CD8-positive, alpha-beta memory T cell (primary cell): ENCODE measurements around the gene NDUFA6. TPM values are rescaled to one million over a fixed set of nuclear protein-coding genes. Genes with fewer than 3 reads are reported as not detected.
A peak's percentile ranks its signal among the peaks of the same experiment; 100 is the strongest.
"Not testable (repeated sequence)": the region's sequence is repeated elsewhere in the genome, so short reads cannot be mapped to it uniquely, and the experiment has no call there.

Experiments used
- CTCF ChIA-PET: fragments of 350-600 bp; sonication (Branson Sonifier 250); formaldehyde crosslinking; loops from one replicate; lab custom pipeline; 2021; ENCODE audit warnings: antibody characterized with exemption; lab: Charles Lee
- POLR2A ChIA-PET: fragments of 350-600 bp; sonication (Branson Sonifier 250); formaldehyde crosslinking; loops from one replicate; lab custom pipeline; 2021; ENCODE audit warnings: antibody characterized with exemption; lab: Charles Lee
- DNase-seq, 5 donors: peaks; one replicate each; pipeline versions ENCODE4 v3.0.0 to v3.0.0-alpha.2; 2020 to 2022; ENCODE audit warnings: mixed read lengths in 1 of 5
- H3K27ac ChIP-seq: one replicate; pipeline ENCODE4 v1.7.0; 2013; ENCODE audit warnings: low read depth, mild to moderate bottlenecking, low read length, moderate library complexity
- H3K27me3 ChIP-seq: 2 replicates; pipeline ENCODE4 v1.7.0; 2013; ENCODE audit warnings: low read length, mild to moderate bottlenecking; ENCODE audit not compliant: insufficient read depth, poor library complexity, severe bottlenecking
- H3K36me3 ChIP-seq: 2 replicates; pipeline ENCODE4 v1.7.0; 2013; ENCODE audit warnings: mild to moderate bottlenecking, low read length, moderate library complexity; ENCODE audit not compliant: insufficient read depth
- H3K4me1 ChIP-seq: 2 replicates; pipeline ENCODE4 v1.7.0; 2013; ENCODE audit warnings: mild to moderate bottlenecking, low read length, moderate library complexity; ENCODE audit not compliant: insufficient read depth
- H3K4me3 ChIP-seq: 2 replicates; pipeline ENCODE4 v1.7.0; 2013; ENCODE audit warnings: mild to moderate bottlenecking, low read length
- H3K9me3 ChIP-seq: 2 replicates; pipeline ENCODE4 v1.7.0; 2013; ENCODE audit warnings: mild to moderate bottlenecking, low read length
- H3K27ac Mint-ChIP-seq, 8 donors: one replicate each; pipeline ENCODE4 v1.8.0; 2020 to 2021; ENCODE audit warnings: mixed read lengths in 8 of 8, mild to moderate bottlenecking in 6 of 8, inconsistent platforms in 3 of 8, moderate library complexity in 3 of 8
- H3K27me3 Mint-ChIP-seq, 2 donors: one replicate each; pipeline ENCODE4 v1.8.0; 2020 to 2021; ENCODE audit warnings: mixed read lengths in 2 of 2, mild to moderate bottlenecking in 1 of 2, moderate library complexity in 1 of 2
- H3K36me3 Mint-ChIP-seq, 3 donors: one replicate each; pipeline ENCODE4 v1.8.0; 2020 to 2021; ENCODE audit warnings: mixed read lengths in 3 of 3, inconsistent platforms in 1 of 3, mild to moderate bottlenecking in 1 of 3
- H3K4me1 Mint-ChIP-seq, 3 donors: one replicate each; pipeline ENCODE4 v1.8.0; 2020 to 2021; ENCODE audit warnings: mixed read lengths in 3 of 3, inconsistent platforms in 1 of 3, mild to moderate bottlenecking in 1 of 3
- H3K4me3 Mint-ChIP-seq, 7 donors: one replicate each; pipeline ENCODE4 v1.8.0; 2020 to 2021; ENCODE audit warnings: mixed read lengths in 7 of 7, mild to moderate bottlenecking in 6 of 7, moderate library complexity in 4 of 7, inconsistent platforms in 2 of 7
- H3K9me3 Mint-ChIP-seq, 5 donors: one replicate each; pipeline ENCODE4 v1.8.0; 2020 to 2022; ENCODE audit warnings: mixed read lengths in 5 of 5, mild to moderate bottlenecking in 3 of 5, moderate library complexity in 2 of 5, inconsistent platforms in 1 of 5
- polyA plus RNA-seq: library from polyadenylated mRNA; unstranded; fragments of 300-500 nt; fragmentation: Illumina TruSeq; gene quantifications from one replicate; pipeline ENCODE4 v1.2.3, GENCODE V29; 2021
- total RNA-seq, 2 experiments: library from RNA; stranded (reverse); gene quantifications; one replicate each; pipeline ENCODE4 v1.2.3, GENCODE V29; 2021

The NDUFA6 gene
- total and polyA plus RNA-seq, 3 experiments from 2014 or later = 106 to 140 (median 126) TPM

GRCh38 chr22:42104332-42104860 is 13.8 kb upstream of the NDUFA6 start:
- CTCF ChIA-PET = interaction anchor here (1.1 kb wide), 1 partner anchor 13 kb away, joined by 3 read pairs; no protein-coding TSS in a partner anchor
- not testable (repeated sequence) for H3K36me3 ChIP-seq

GRCh38 chr22:42101199-42101598 is 10.6 kb upstream of the NDUFA6 start:
- no peaks in the 10 kb centered on the region for H3K27me3 ChIP-seq
- H3K27ac ChIP-seq = no peak overlapping the region
- H3K36me3 ChIP-seq = no peaks in the 10 kb centered on the region
- Mint-ChIP-seq H3K27me3 (no peaks in the 10 kb centered on the region), H3K9me3 (peaks cover 8 to 43% (median 39%) of the 10 kb centered on the region in 5 donors), H3K36me3 (peaks cover 6 to 45% (median 30%) of the 10 kb centered on the region in 3 donors), H3K4me3 (no peak overlapping the region), H3K4me1 (no peaks in the 10 kb centered on the region), H3K27ac (no peak overlapping the region)
- DNase-seq = no peak
- ChIA-PET CTCF (interaction anchor here (0.7 to 4.3 kb wide), 2 partner anchors 10 to 510 kb away, joined by 3 to 22 read pairs; partner anchors contain the start of gene NDUFA6), POLR2A (interaction anchor here (0.6 kb wide), 1 partner anchor 30 kb away, joined by 5 read pairs; no protein-coding TSS in a partner anchor)
- no peaks in the 10 kb centered on the region for H3K4me1 ChIP-seq
- H3K9me3 ChIP-seq = peaks cover 11% of the 10 kb centered on the region
- H3K4me3 ChIP-seq = no peak overlapping the region

More at GRCh38 chr22:42104332-42104860, 13.8 kb upstream of the NDUFA6 start:
- H3K9me3 Mint-ChIP-seq = peaks cover 5 to 39% (median 36%) of the 10 kb centered on the region in 5 donors
- H3K27me3 Mint-ChIP-seq, H3K27ac Mint-ChIP-seq, H3K4me3 ChIP-seq, H3K4me3 Mint-ChIP-seq, H3K27ac ChIP-seq, POLR2A ChIA-PET, H3K4me1 Mint-ChIP-seq, H3K27me3 ChIP-seq, H3K4me1 ChIP-seq, DNase-seq: not testable (repeated sequence)
- H3K36me3 Mint-ChIP-seq = peaks cover 12 to 52% (median 25%) of the 10 kb centered on the region in 3 donors
- peaks cover 11% of the 10 kb centered on the region for H3K9me3 ChIP-seq

- H3K4me1 Mint-ChIP-seq = peaks cover 29 to 45% (median 44%) of the 10 kb centered on the region in 3 donors
- DNase-seq = no peak
- no peaks in the 10 kb centered on the region for H3K27me3 Mint-ChIP-seq
- no peaks in the 10 kb centered on the region for H3K9me3 ChIP-seq
- peak overlapping the region; percentile 96 to 99 (median 98) for H3K27ac Mint-ChIP-seq
- peaks cover 24% of the 10 kb centered on the region for H3K4me1 ChIP-seq
- ChIA-PET POLR2A (interaction anchor here (1.0 to 4.1 kb wide), 7 partner anchors 12 to 523 kb away, joined by 3 to 68 read pairs (median 4); partner anchors contain the start of genes POLDIP3, SMDT1, SNU13 and SREBF2), CTCF (interaction anchor here (0.7 to 3.5 kb wide), 27 partner anchors 10 to 354 kb away, joined by 3 to 41 read pairs (median 4); partner anchors contain the start of genes NAGA, SMDT1 and WBP2NL)
- H3K4me3 Mint-ChIP-seq = peak overlapping the region; percentile 98 to 99 (median 99)
- no peaks in the 10 kb centered on the region for H3K27me3 ChIP-seq
- H3K9me3 Mint-ChIP-seq = no peaks in the 10 kb centered on the region
- H3K27ac ChIP-seq = peak overlapping the region; percentile 83
- H3K36me3 Mint-ChIP-seq = peaks cover 0 to 32% (median 4%) of the 10 kb centered on the region in 3 donors
- H3K4me3 ChIP-seq = peak overlapping the region; percentile 92
- peaks cover 8% of the 10 kb centered on the region for H3K36me3 ChIP-seq
Observed at GRCh38 chr22:42091455-42091782, 847 bp upstream of the NDUFA6 start.

GRCh38 chr22:42086051-42086450 is 4.5 kb downstream of the NDUFA6 start:
- POLR2A ChIA-PET = interaction anchor here (0.9 kb wide), 1 partner anchor 30 kb away, joined by 4 read pairs; no protein-coding TSS in a partner anchor
- Histone ChIP-seq H3K36me3 (peaks cover 37% of the 10 kb centered on the region), H3K27me3 (no peaks in the 10 kb centered on the region), H3K27ac (no peak overlapping the region), H3K9me3 (no peaks in the 10 kb centered on the region), H3K4me3 (no peak overlapping the region), H3K4me1 (peaks cover 13% of the 10 kb centered on the region)
- H3K27ac Mint-ChIP-seq = peak overlapping the region in 2 of 8 donors; percentile 38 to 52
- CTCF ChIA-PET = interaction anchor here (1.2 kb wide), 1 partner anchor 358 kb away, joined by 3 read pairs; no protein-coding TSS in a partner anchor
- H3K4me3 Mint-ChIP-seq = peak overlapping the region in 1 of 7 donors; percentile 67
- H3K27me3 Mint-ChIP-seq = no peaks in the 10 kb centered on the region
- H3K36me3 Mint-ChIP-seq = peaks cover 6 to 70% (median 10%) of the 10 kb centered on the region in 3 donors
- H3K9me3 Mint-ChIP-seq = no peaks in the 10 kb centered on the region
- peaks cover 33 to 63% (median 47%) of the 10 kb centered on the region in 3 donors for H3K4me1 Mint-ChIP-seq
- no peak for DNase-seq

GRCh38 chr22:42084874-42085273 is 5.7 kb downstream of the NDUFA6 start:
- H3K9me3 ChIP-seq = no peaks in the 10 kb centered on the region
- no peak overlapping the region for H3K27ac ChIP-seq
- Mint-ChIP-seq H3K27ac (peak overlapping the region in 3 of 8 donors; percentile 10 to 46 (median 45)), H3K27me3 (no peaks in the 10 kb centered on the region), H3K4me3 (peak overlapping the region in 1 of 7 donors; percentile 17), H3K9me3 (no peaks in the 10 kb centered on the region), H3K4me1 (peaks cover 36 to 63% (median 49%) of the 10 kb centered on the region in 3 donors), H3K36me3 (peaks cover 6 to 71% (median 10%) of the 10 kb centered on the region in 3 donors)
- no peak overlapping the region for H3K4me3 ChIP-seq
- H3K4me1 ChIP-seq = peaks cover 20% of the 10 kb centered on the region
- ChIA-PET CTCF (no interaction called here), POLR2A (no interaction called here)
- H3K36me3 ChIP-seq = peaks cover 37% of the 10 kb centered on the region
- no peaks in the 10 kb centered on the region for H3K27me3 ChIP-seq
- no peak for DNase-seq

GRCh38 chr22:42083119-42083518 is 7.5 kb downstream of the NDUFA6 start:
- H3K36me3 Mint-ChIP-seq = peaks cover 6 to 67% (median 6%) of the 10 kb centered on the region in 3 donors
- peaks cover 32 to 65% (median 42%) of the 10 kb centered on the region in 3 donors for H3K4me1 Mint-ChIP-seq
- Histone ChIP-seq H3K27ac (no peak overlapping the region), H3K4me3 (no peak overlapping the region), H3K36me3 (peaks cover 37% of the 10 kb centered on the region), H3K9me3 (no peaks in the 10 kb centered on the region), H3K27me3 (no peaks in the 10 kb centered on the region), H3K4me1 (peaks cover 18% of the 10 kb centered on the region)
- CTCF ChIA-PET = no interaction called here
- H3K27ac Mint-ChIP-seq = peak overlapping the region in 2 of 8 donors; percentile 21 to 27
- peak overlapping the region in 1 of 7 donors; percentile 67 for H3K4me3 Mint-ChIP-seq
- H3K27me3 Mint-ChIP-seq = no peaks in the 10 kb centered on the region
- POLR2A ChIA-PET = no interaction called here
- no peaks in the 10 kb centered on the region for H3K9me3 Mint-ChIP-seq
- DNase-seq = no peak

GRCh38 chr22:42080287-42080686 is 10.3 kb downstream of the NDUFA6 start:
- no peaks in the 10 kb centered on the region for H3K9me3 ChIP-seq
- peak overlapping the region; percentile 81 for H3K4me3 ChIP-seq
- H3K4me1 Mint-ChIP-seq = peaks cover 27 to 51% (median 31%) of the 10 kb centered on the region in 3 donors
- no peaks in the 10 kb centered on the region for H3K9me3 Mint-ChIP-seq
- ChIA-PET POLR2A (interaction anchor here (0.7 to 3.0 kb wide), 5 partner anchors 10 to 364 kb away, joined by 4 to 68 read pairs (median 5); partner anchors contain the start of genes NAGA, NDUFA6 and WBP2NL), CTCF (interaction anchor here (2.0 to 4.7 kb wide), 2 partner anchors 10 to 364 kb away, joined by 4 to 41 read pairs; partner anchors contain the start of gene NDUFA6)
- peaks cover 2 to 47% (median 6%) of the 10 kb centered on the region in 3 donors for H3K36me3 Mint-ChIP-seq
- peak overlapping the region; percentile 97 to 100 (median 98) for H3K27ac Mint-ChIP-seq
- peaks cover 17% of the 10 kb centered on the region for H3K36me3 ChIP-seq
- H3K27ac ChIP-seq = peak overlapping the region; percentile 92
- H3K27me3 Mint-ChIP-seq = no peaks in the 10 kb centered on the region
- H3K4me1 ChIP-seq = peaks cover 18% of the 10 kb centered on the region
- H3K4me3 Mint-ChIP-seq = peak overlapping the region; percentile 93 to 98 (median 96)
- H3K27me3 ChIP-seq = no peaks in the 10 kb centered on the region
- no peak for DNase-seq
